IMR-90 (cell line): ENCODE results near the gene CBX5. TPM values are rescaled to one million over a fixed set of nuclear protein-coding genes. Genes with fewer than 3 reads are reported as not detected.

ENCODE experiments used
- ATAC-seq: fragments of 200-7000 bp; cut with Tn5 transposase; 2 replicates; pipeline ENCODE4 v1.9.1; 2020; ENCODE audit warnings: low read depth, mild to moderate bottlenecking, moderate library complexity
- BruUV-seq: library from RNA; stranded (reverse); fragments of 400-500 nt; replicated peaks from 2 replicates; lab custom pipeline; 2021; lab: Mats Ljungman, UMichigan
- CTCF ChIA-PET: fragments of 300-600 bp; formaldehyde crosslinking; extraction: SDS; loops from one replicate; lab custom pipeline; 2021; ENCODE audit warnings: antibody characterized with exemption; lab: Yijun Ruan, JAX
- POLR2A ChIA-PET: fragments of 300-600 bp; sonication (Branson Sonifier 250); formaldehyde crosslinking; loops from one replicate; lab custom pipeline; 2022; ENCODE audit warnings: antibody characterized with exemption; ENCODE audit not compliant: unreplicated experiment; lab: Charles Lee
- DNase-seq: peaks from one replicate; pipeline ENCODE4 v3.0.0; 2013
- H2AFZ ChIP-seq: replicated peaks from 2 replicates; pipeline ENCODE3; 2013; ENCODE audit warnings: low read length, mild to moderate bottlenecking; ENCODE audit not compliant: poor library complexity
- H2AK5ac ChIP-seq: 2 replicates; pipeline ENCODE4 v1.6.1; 2013; ENCODE audit warnings: low read depth, low read length, inconsistent platforms
- H2AK9ac ChIP-seq: replicated peaks from 2 replicates; pipeline ENCODE3; 2013; ENCODE audit warnings: mild to moderate bottlenecking, low read depth, low read length, moderate library complexity; ENCODE audit not compliant: poor library complexity
- H2BK120ac ChIP-seq: 2 replicates; pipeline ENCODE4 v1.6.1; 2013; ENCODE audit warnings: low read depth, low read length, inconsistent platforms
- H2BK15ac ChIP-seq: 3 replicates; pipeline ENCODE4 v1.6.1; 2013; ENCODE audit warnings: low read depth, low read length, inconsistent platforms
- H2BK20ac ChIP-seq: 2 replicates; pipeline ENCODE4 v1.6.1; 2013; ENCODE audit warnings: low read depth, mild to moderate bottlenecking, inconsistent platforms, low read length, moderate library complexity
- H2BK5ac ChIP-seq: 2 replicates; pipeline ENCODE4 v1.6.1; 2013; ENCODE audit warnings: mild to moderate bottlenecking, low read depth, low read length, inconsistent platforms; ENCODE audit not compliant: poor library complexity, severe bottlenecking
- H3K14ac ChIP-seq: replicated peaks from 2 replicates; pipeline ENCODE4 v1.6.1; 2013; ENCODE audit warnings: low read depth, low read length, inconsistent platforms
- H3K18ac ChIP-seq: 2 replicates; pipeline ENCODE4 v1.6.1; 2013; ENCODE audit warnings: low read depth, low read length, control low read depth
- H3K23ac ChIP-seq: 2 replicates; pipeline ENCODE4 v1.6.1; 2013; ENCODE audit warnings: low read depth, low read length, inconsistent platforms
- H3K27ac ChIP-seq: 2 replicates; pipeline ENCODE4 v1.5.1; 2013; ENCODE audit warnings: mild to moderate bottlenecking, control low read depth, low read length; ENCODE audit not compliant: insufficient read depth
- H3K27me3 ChIP-seq: 2 replicates; pipeline ENCODE4 v1.6.1; 2013; ENCODE audit warnings: low read length; ENCODE audit not compliant: control insufficient read depth, insufficient read depth
- H3K36me3 ChIP-seq: 2 replicates; pipeline ENCODE4 v1.6.1; 2013; ENCODE audit warnings: low read length, mixed read lengths; ENCODE audit not compliant: control insufficient read depth, insufficient read depth
- H3K4ac ChIP-seq: 2 replicates; pipeline ENCODE4 v1.6.1; 2013; ENCODE audit warnings: low read depth, low read length, inconsistent platforms
- H3K4me1 ChIP-seq: 2 replicates; pipeline ENCODE4 v1.6.1; 2013; ENCODE audit warnings: low read length, mixed read lengths; ENCODE audit not compliant: control insufficient read depth, insufficient read depth
- H3K4me2 ChIP-seq: 2 replicates; pipeline ENCODE4 v1.6.1; 2013; ENCODE audit warnings: low read depth, mild to moderate bottlenecking, control low read depth, low read length, moderate library complexity
- H3K4me3 ChIP-seq: 2 replicates; pipeline ENCODE4 v1.5.1; 2013; ENCODE audit warnings: low read depth, mild to moderate bottlenecking, control low read depth, low read length, moderate library complexity; ENCODE audit not compliant: insufficient read depth
- H3K56ac ChIP-seq: 2 replicates; pipeline ENCODE4 v1.6.1; 2013; ENCODE audit warnings: low read length, inconsistent platforms; ENCODE audit not compliant: insufficient read depth; ENCODE audit errors: extremely low read depth
- H3K79me1 ChIP-seq, 2 experiments: 2 replicates each; pipeline ENCODE4 v1.6.1; 2013; ENCODE audit warnings: low read length in 2 of 2, inconsistent platforms in 1 of 2, low read depth in 1 of 2
- H3K9ac ChIP-seq: 2 replicates; pipeline ENCODE4 v1.6.1; 2013; ENCODE audit warnings: low read depth, low read length, control low read depth
- H3K9me1 ChIP-seq: 2 replicates; pipeline ENCODE4 v1.6.1; 2013; ENCODE audit warnings: low read length, inconsistent platforms; ENCODE audit not compliant: insufficient read depth
- H3K9me3 ChIP-seq: 2 replicates; pipeline ENCODE4 v1.6.1; 2013; ENCODE audit warnings: low read length; ENCODE audit not compliant: control insufficient read depth, insufficient read depth
- H4K20me1 ChIP-seq: 2 replicates; pipeline ENCODE4 v1.6.1; 2013; ENCODE audit warnings: low read length, inconsistent platforms; ENCODE audit not compliant: insufficient read depth
- H4K5ac ChIP-seq: 2 replicates; pipeline ENCODE4 v1.6.1; 2013; ENCODE audit warnings: mild to moderate bottlenecking, low read depth, low read length, control low read depth
- H4K8ac ChIP-seq, 2 experiments: 2 replicates each; pipeline ENCODE4 v1.6.1; 2013; ENCODE audit warnings: low read depth in 2 of 2, low read length in 2 of 2, control low read depth in 1 of 2, inconsistent platforms in 1 of 2
- H4K91ac ChIP-seq: 2 replicates; pipeline ENCODE4 v1.6.1; 2013; ENCODE audit warnings: low read depth, low read length, inconsistent platforms; ENCODE audit not compliant: insufficient read depth
- BHLHE40 ChIP-seq: fragments of 150-350 bp; IDR thresholded peaks from 2 replicates; pipeline ENCODE4 v1.6.1; 2016; ENCODE audit warnings: mild to moderate bottlenecking, low read depth, low read length
- CEBPB ChIP-seq: IDR thresholded peaks from 2 replicates; pipeline ENCODE4 v1.6.1; 2012; ENCODE audit warnings: low read depth, low read length, improper control_type of control experiment
- CHD1 ChIP-seq: IDR thresholded peaks from 2 replicates; pipeline ENCODE4 v1.6.1; 2012; ENCODE audit warnings: low read depth, low read length, improper control_type of control experiment
- FOS ChIP-seq: fragments of 150-350 bp; IDR thresholded peaks from 2 replicates; pipeline ENCODE4 v1.6.1; 2016; ENCODE audit warnings: low read depth, low read length
- MAFK ChIP-seq: IDR thresholded peaks from 2 replicates; pipeline ENCODE4 v1.6.1; 2012; ENCODE audit warnings: low read depth, low read length, improper control_type of control experiment
- MAZ ChIP-seq: IDR thresholded peaks from 2 replicates; pipeline ENCODE4 v1.6.1; 2012; ENCODE audit warnings: low read depth, mild to moderate bottlenecking, low read length, improper control_type of control experiment, moderate library complexity, borderline replicate concordance
- MXI1 ChIP-seq: IDR thresholded peaks from 2 replicates; pipeline ENCODE4 v1.6.1; 2012; ENCODE audit warnings: low read depth, mild to moderate bottlenecking, low read length, moderate library complexity, borderline replicate concordance
- NFE2L2 ChIP-seq: fragments of 150-350 bp; IDR thresholded peaks from 2 replicates; pipeline ENCODE4 v1.6.1; 2016; ENCODE audit warnings: low read depth, mild to moderate bottlenecking, low read length
- POLR2A ChIP-seq: IDR thresholded peaks from 2 replicates; pipeline ENCODE4 v1.6.1; 2012; ENCODE audit warnings: mild to moderate bottlenecking, low read depth, low read length
- RAD21 ChIP-seq: IDR thresholded peaks from 2 replicates; pipeline ENCODE4 v1.6.1; 2012; ENCODE audit warnings: low read length, improper control_type of control experiment
- RCOR1 ChIP-seq: IDR thresholded peaks from 2 replicates; pipeline ENCODE4 v1.6.1; 2012; ENCODE audit warnings: mild to moderate bottlenecking, low read length, improper control_type of control experiment; ENCODE audit not compliant: insufficient replicate concordance
- SMC3 ChIP-seq: fragments of 150-350 bp; IDR thresholded peaks from 2 replicates; pipeline ENCODE4 v1.6.1; 2016; ENCODE audit warnings: low read depth, mild to moderate bottlenecking, antibody characterized with exemption, low read length, moderate library complexity
- WGBS, 2 experiments: methylation state at CpG; one replicate each; pipeline versions ENCODE4 v1.1.5 to v1.1.7; 2013; ENCODE audit warnings: missing lambda C conversion rate in 2 of 2; ENCODE audit not compliant: insufficient read length in 1 of 2; ENCODE audit errors: extremely low coverage in 2 of 2; 5-methylcytosine and 5-hydroxymethylcytosine counted together
- dilution Hi-C: fragments of 300-500 bp; cut with HindIII; formaldehyde crosslinking; loops from one replicate; pipeline ENCODE4 v1.14.3; 2018; ENCODE audit warnings: low sequenced_read_pairs; ENCODE audit not compliant: unreplicated experiment
- in situ Hi-C: fragments of 300-500 bp; cut with MboI; formaldehyde crosslinking; loops from 3 replicates; pipeline ENCODE4 v1.14.3; 2019; ENCODE audit warnings: low sequenced_read_pairs, inconsistent platforms, mixed read lengths
- intact Hi-C: fragments of 100-400 bp; cut with micrococcal nuclease; formaldehyde crosslinking; loops from 2 replicates; pipeline ENCODE4 v1.10.0; 2022
- polyA plus RNA-seq, 3 experiments: library from polyadenylated mRNA; depleted of rRNA; stranded (reverse); fragments of >200 nt; gene quantifications; 2 replicates each; pipeline ENCODE4 v1.2.3, GENCODE V29; 2012; ENCODE audit warnings: low replicate concordance in 1 of 3
- total RNA-seq: library from RNA; depleted of rRNA; stranded (reverse); fragments of >200 nt; gene quantifications from 2 replicates; pipeline ENCODE4 v1.2.3, GENCODE V29; 2012
- TF ChIP-seq, protein P1 (sequence below): fragments of 150-350 bp; IDR thresholded peaks from 2 replicates; pipeline ENCODE4 v1.6.1; 2016; ENCODE audit warnings: low read depth, mild to moderate bottlenecking, low read length, moderate library complexity, borderline replicate concordance
- TF ChIP-seq, protein P2 (sequence below): fragments of 150-350 bp; IDR thresholded peaks from 2 replicates; pipeline ENCODE4 v1.6.1; 2017; ENCODE audit warnings: mild to moderate bottlenecking, antibody characterized with exemption, low read length, low read depth
- TF ChIP-seq, protein P3 (sequence below): conservative IDR thresholded peaks from 2 replicates; pipeline ENCODE4 v1.5.1; 2012; ENCODE audit warnings: mild to moderate bottlenecking, low read depth, low read length, improper control_type of control experiment

The CBX5 gene
- total and polyA plus RNA-seq, 2 of the 4 experiments (the other 2 are of a cell fraction): 18.0 to 40.9 TPM

DNA sequence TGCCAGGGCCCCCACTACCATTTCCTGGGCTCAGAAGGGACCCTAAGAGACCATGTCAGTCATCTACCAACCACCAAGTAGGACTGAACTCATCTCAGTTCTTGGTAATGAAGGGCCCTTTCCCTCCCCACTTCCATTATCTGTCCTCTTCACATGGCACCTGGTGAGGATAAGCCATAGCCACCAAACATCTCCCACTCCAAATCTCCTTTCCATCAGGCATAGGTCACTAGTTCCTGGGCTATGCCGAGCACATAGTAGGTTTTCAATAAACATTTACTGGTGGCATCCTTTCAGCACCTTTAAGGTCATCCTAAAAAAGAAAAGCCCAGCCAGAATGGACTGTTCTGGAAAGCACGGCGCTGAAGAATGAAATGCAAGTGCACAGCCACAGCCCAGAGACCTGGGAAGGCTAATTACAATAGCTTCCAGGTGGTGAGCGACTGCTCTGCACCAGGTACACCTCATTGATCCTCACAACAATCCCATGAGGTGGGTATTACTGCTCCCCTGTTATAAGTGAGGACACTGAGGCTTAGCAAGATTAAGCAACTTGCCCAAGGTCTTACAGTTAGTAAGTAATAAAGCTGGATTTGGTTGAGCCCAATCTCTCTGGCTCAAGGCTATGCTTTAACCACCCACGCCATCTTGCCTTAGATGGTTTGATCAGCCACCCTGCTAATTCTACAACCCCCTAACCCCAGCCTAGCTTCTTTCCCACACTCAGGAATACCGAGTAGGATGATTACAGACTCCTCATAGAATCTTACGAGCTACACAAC lies 95.7 kb downstream of the CBX5 start:
- Histone ChIP-seq H3K27me3 (no peaks in the 10 kb centered on the region), H4K20me1 (no peaks in the 10 kb centered on the region; the same call in 1 of the 2 replicates), H2BK20ac (no peak overlapping the region), H3K14ac (no peak overlapping the region), H2BK15ac (no peak overlapping the region), H3K23ac (no peak overlapping the region), H3K4me2 (no peak overlapping the region), H4K8ac (no peak overlapping the region), H3K4ac (no peak overlapping the region), H2BK5ac (no peak overlapping the region), H2AK5ac (no peak overlapping the region), H3K9me1 (peaks cover 12% of the 10 kb centered on the region), H3K4me3 (no peak overlapping the region), H2BK120ac (no peak overlapping the region), H3K9me3 (no peaks in the 10 kb centered on the region), H2AFZ (no peak overlapping the region), H4K91ac (no peak overlapping the region), H2AK9ac (no peak overlapping the region), H3K9ac (no peak overlapping the region), H3K27ac (no peak overlapping the region), H3K36me3 (peaks cover 13% of the 10 kb centered on the region), H4K5ac (no peak overlapping the region), H3K56ac (no peak overlapping the region), H3K4me1 (no peaks in the 10 kb centered on the region), H3K79me1 (peaks cover 16 to 23% of the 10 kb centered on the region in 2 experiments), H3K18ac (no peak overlapping the region)
- in situ Hi-C loops: no loop called here
- no TSS peak for BruUV-seq
- ATAC-seq (no peak), DNase-seq (no peak)
- POLR2A ChIA-PET: no interaction called here
- dilution Hi-C loops: no loop called here
- intact Hi-C loops: no loop called here
- CTCF ChIA-PET: interaction anchor here (0.5 to 1.2 kb wide), 2 partner anchors 17 to 75 kb away, joined by 3 to 4 read pairs; no protein-coding TSS in a partner anchor
- WGBS, 2 experiments: 90% methylated on average over 2 of the region's 7 CpGs; no CpG with 5 or more reads in 1 of the 2 experiments
- TF ChIP-seq, protein P1, sequence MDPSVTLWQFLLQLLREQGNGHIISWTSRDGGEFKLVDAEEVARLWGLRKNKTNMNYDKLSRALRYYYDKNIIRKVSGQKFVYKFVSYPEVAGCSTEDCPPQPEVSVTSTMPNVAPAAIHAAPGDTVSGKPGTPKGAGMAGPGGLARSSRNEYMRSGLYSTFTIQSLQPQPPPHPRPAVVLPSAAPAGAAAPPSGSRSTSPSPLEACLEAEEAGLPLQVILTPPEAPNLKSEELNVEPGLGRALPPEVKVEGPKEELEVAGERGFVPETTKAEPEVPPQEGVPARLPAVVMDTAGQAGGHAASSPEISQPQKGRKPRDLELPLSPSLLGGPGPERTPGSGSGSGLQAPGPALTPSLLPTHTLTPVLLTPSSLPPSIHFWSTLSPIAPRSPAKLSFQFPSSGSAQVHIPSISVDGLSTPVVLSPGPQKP: no peak
- TF ChIP-seq FOS (no peak), CEBPB (no peak), BHLHE40 (no peak), NFE2L2 (no peak), MAFK (no peak), POLR2A (no peak), CHD1 (no peak), MXI1 (no peak), RAD21 (no peak), SMC3 (no peak), MAZ (no peak), RCOR1 (no peak)
- TF ChIP-seq, protein P2, sequence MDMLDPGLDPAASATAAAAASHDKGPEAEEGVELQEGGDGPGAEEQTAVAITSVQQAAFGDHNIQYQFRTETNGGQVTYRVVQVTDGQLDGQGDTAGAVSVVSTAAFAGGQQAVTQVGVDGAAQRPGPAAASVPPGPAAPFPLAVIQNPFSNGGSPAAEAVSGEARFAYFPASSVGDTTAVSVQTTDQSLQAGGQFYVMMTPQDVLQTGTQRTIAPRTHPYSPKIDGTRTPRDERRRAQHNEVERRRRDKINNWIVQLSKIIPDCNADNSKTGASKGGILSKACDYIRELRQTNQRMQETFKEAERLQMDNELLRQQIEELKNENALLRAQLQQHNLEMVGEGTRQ: no peak
- TF ChIP-seq, protein P3, sequence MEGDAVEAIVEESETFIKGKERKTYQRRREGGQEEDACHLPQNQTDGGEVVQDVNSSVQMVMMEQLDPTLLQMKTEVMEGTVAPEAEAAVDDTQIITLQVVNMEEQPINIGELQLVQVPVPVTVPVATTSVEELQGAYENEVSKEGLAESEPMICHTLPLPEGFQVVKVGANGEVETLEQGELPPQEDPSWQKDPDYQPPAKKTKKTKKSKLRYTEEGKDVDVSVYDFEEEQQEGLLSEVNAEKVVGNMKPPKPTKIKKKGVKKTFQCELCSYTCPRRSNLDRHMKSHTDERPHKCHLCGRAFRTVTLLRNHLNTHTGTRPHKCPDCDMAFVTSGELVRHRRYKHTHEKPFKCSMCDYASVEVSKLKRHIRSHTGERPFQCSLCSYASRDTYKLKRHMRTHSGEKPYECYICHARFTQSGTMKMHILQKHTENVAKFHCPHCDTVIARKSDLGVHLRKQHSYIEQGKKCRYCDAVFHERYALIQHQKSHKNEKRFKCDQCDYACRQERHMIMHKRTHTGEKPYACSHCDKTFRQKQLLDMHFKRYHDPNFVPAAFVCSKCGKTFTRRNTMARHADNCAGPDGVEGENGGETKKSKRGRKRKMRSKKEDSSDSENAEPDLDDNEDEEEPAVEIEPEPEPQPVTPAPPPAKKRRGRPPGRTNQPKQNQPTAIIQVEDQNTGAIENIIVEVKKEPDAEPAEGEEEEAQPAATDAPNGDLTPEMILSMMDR: no peak
